ENCODE results near the gene ATXN7L1.

Gene ATXN7L1

GRCh38 chr7:105778956-105779355 is 97.4 kb downstream of the ATXN7L1 start:
- TF ChIP-seq HDGF (IDR thresholded peaks at IDR 0.05; ENCODE audit: borderline replicate concordance) (no peak), L3MBTL2 (conservative IDR thresholded peaks at IDR 0.05) (no peak), PKNOX1 (IDR thresholded peaks at IDR 0.05) (no peak), ELF4 (IDR thresholded peaks at IDR 0.05) (no peak), SUZ12 (IDR thresholded peaks at IDR 0.05) (no peak), FOXK2 (IDR thresholded peaks at IDR 0.05) (no peak), BHLHE40 (IDR thresholded peaks at IDR 0.05; ENCODE audit: borderline replicate concordance) (no peak), FOXM1 (IDR thresholded peaks at IDR 0.05; ENCODE audit: borderline replicate concordance) (no peak), NFRKB (IDR thresholded peaks at IDR 0.05) (no peak), CTBP1 (IDR thresholded peaks at IDR 0.05; ENCODE audit: borderline replicate concordance) (no peak), SP1 (IDR thresholded peaks at IDR 0.05) (no peak), LEF1 (IDR thresholded peaks at IDR 0.05; ENCODE audit: borderline replicate concordance) (no peak)
- ChIA-PET CTCF (no interaction called here), POLR2A (no interaction called here)
- DNase-seq (ENCODE audit: extremely low spot score) = no peak

GRCh38 chr7:105776986-105777910 is 99.2 kb downstream of the ATXN7L1 start:
- no peak for DNase-seq (ENCODE audit: extremely low spot score)
- POLR2A ChIA-PET = no interaction called here
- TF ChIP-seq SUZ12 (IDR thresholded peaks at IDR 0.05) = no peak
- TF ChIP-seq SP1 (IDR thresholded peaks at IDR 0.05) = no peak
- TF ChIP-seq ELF4 (IDR thresholded peaks at IDR 0.05) = no peak
- no peak for TF ChIP-seq HDGF (IDR thresholded peaks at IDR 0.05; ENCODE audit: borderline replicate concordance)
- TF ChIP-seq BHLHE40 (IDR thresholded peaks at IDR 0.05; ENCODE audit: borderline replicate concordance) = no peak
- TF ChIP-seq ZNF384 (IDR thresholded peaks at IDR 0.05) = no peak
- no peak for TF ChIP-seq FOXK2 (IDR thresholded peaks at IDR 0.05)
- TF ChIP-seq PKNOX1 (IDR thresholded peaks at IDR 0.05) = no peak
- TF ChIP-seq FOXA1 (IDR thresholded peaks at IDR 0.05) = no peak
- no peak for TF ChIP-seq FOXM1 (IDR thresholded peaks at IDR 0.05; ENCODE audit: borderline replicate concordance)
- no peak for TF ChIP-seq LEF1 (IDR thresholded peaks at IDR 0.05; ENCODE audit: borderline replicate concordance)
- no peak for TF ChIP-seq CTBP1 (IDR thresholded peaks at IDR 0.05; ENCODE audit: borderline replicate concordance)
- TF ChIP-seq L3MBTL2 (conservative IDR thresholded peaks at IDR 0.05) = no peak
- TF ChIP-seq NFRKB (IDR thresholded peaks at IDR 0.05) = no peak
- no peak for TF ChIP-seq TARDBP (IDR thresholded peaks at IDR 0.05)
- TF ChIP-seq ARNT (IDR thresholded peaks at IDR 0.05) = no peak
- CTCF ChIA-PET = interaction anchor here (0.6 kb wide), 1 partner anchor 376 kb away, joined by 3 read pairs; no protein-coding TSS in a partner anchor

GRCh38 chr7:105776068-105776790 is 100.2 kb downstream of the ATXN7L1 start:
- no peak for DNase-seq (ENCODE audit: extremely low spot score)
- CTCF ChIA-PET = no interaction called here
- POLR2A ChIA-PET = no interaction called here
- no peak for TF ChIP-seq FOXK2 (IDR thresholded peaks at IDR 0.05)
- no peak for TF ChIP-seq ELF4 (IDR thresholded peaks at IDR 0.05)
- no peak for TF ChIP-seq ARNT (IDR thresholded peaks at IDR 0.05)
- no peak for TF ChIP-seq BHLHE40 (IDR thresholded peaks at IDR 0.05; ENCODE audit: borderline replicate concordance)
- TF ChIP-seq PKNOX1 (IDR thresholded peaks at IDR 0.05) = no peak
- no peak for TF ChIP-seq SUZ12 (IDR thresholded peaks at IDR 0.05)

GRCh38 chr7:105775580-105775979 is 100.8 kb downstream of the ATXN7L1 start:
- POLR2A ChIA-PET = no interaction called here
- CTCF ChIA-PET = no interaction called here
- TF ChIP-seq FOXA1 (IDR thresholded peaks at IDR 0.05) (no peak), SUZ12 (IDR thresholded peaks at IDR 0.05) (no peak)
- no peak for DNase-seq (ENCODE audit: extremely low spot score)

- DNase-seq (ENCODE audit: extremely low spot score) = no peak
- ChIA-PET POLR2A (no interaction called here), CTCF (no interaction called here)
- no peak for TF ChIP-seq FOXM1 (IDR thresholded peaks at IDR 0.05; ENCODE audit: borderline replicate concordance)
- no peak for TF ChIP-seq BHLHE40 (IDR thresholded peaks at IDR 0.05; ENCODE audit: borderline replicate concordance)
- no peak for TF ChIP-seq SUZ12 (IDR thresholded peaks at IDR 0.05)
- TF ChIP-seq HDGF (IDR thresholded peaks at IDR 0.05; ENCODE audit: borderline replicate concordance) = no peak
- no peak for TF ChIP-seq ARNT (IDR thresholded peaks at IDR 0.05)
- TF ChIP-seq FOXK2 (IDR thresholded peaks at IDR 0.05) = no peak
- no peak for TF ChIP-seq L3MBTL2 (conservative IDR thresholded peaks at IDR 0.05)
- no peak for TF ChIP-seq TARDBP (IDR thresholded peaks at IDR 0.05)
- TF ChIP-seq NFRKB (IDR thresholded peaks at IDR 0.05) = no peak
- TF ChIP-seq FOXA1 (IDR thresholded peaks at IDR 0.05) = no peak
- no peak for TF ChIP-seq LEF1 (IDR thresholded peaks at IDR 0.05; ENCODE audit: borderline replicate concordance)
Measured at GRCh38 chr7:105773030-105773460, 103.4 kb downstream of the ATXN7L1 start.

All from HEK293T (cell line).